Liver (tissue), 9 donors: ENCODE results near the gene EIPR1. TPM values are rescaled to one million over a fixed set of nuclear protein-coding genes. Genes with fewer than 3 reads are reported as not detected.

Experiments used
- DNase-seq: peaks from one replicate; pipeline ENCODE4 v3.0.0-alpha.2; 2017; ENCODE audit warnings: low spot score
- H3K27ac ChIP-seq, 2 donors: one replicate each; pipeline ENCODE4 v1.7.0; 2013; ENCODE audit warnings: inconsistent platforms in 2 of 2, low read length in 2 of 2, control low read depth in 1 of 2, low read depth in 1 of 2, mild to moderate bottlenecking in 1 of 2
- H3K27me3 ChIP-seq, 4 donors: one replicate each; pipeline versions ENCODE4 v1.6.1 to v1.7.0; 2013; ENCODE audit warnings: low read length in 3 of 4, inconsistent platforms in 1 of 4, mild to moderate bottlenecking in 1 of 4, moderate library complexity in 1 of 4; ENCODE audit not compliant: control insufficient read depth in 4 of 4, insufficient read depth in 4 of 4
- H3K36me3 ChIP-seq, 4 donors: one replicate each; pipeline versions ENCODE4 v1.6.1 to v1.7.0; 2013; ENCODE audit warnings: low read length in 3 of 4, mild to moderate bottlenecking in 3 of 4, low read depth in 1 of 4, moderate library complexity in 1 of 4; ENCODE audit not compliant: control insufficient read depth in 4 of 4, insufficient read depth in 3 of 4
- H3K4me1 ChIP-seq, 4 donors: one replicate each; pipeline versions ENCODE4 v1.6.1 to v1.7.0; 2013; ENCODE audit warnings: low read length in 3 of 4, mild to moderate bottlenecking in 3 of 4, moderate library complexity in 1 of 4; ENCODE audit not compliant: control insufficient read depth in 4 of 4, insufficient read depth in 4 of 4
- H3K4me3 ChIP-seq, 3 donors: one replicate each; pipeline versions ENCODE4 v1.6.1 to v1.7.0; 2013; ENCODE audit warnings: low read length in 3 of 3, control low read depth in 1 of 3, low read depth in 1 of 3, mild to moderate bottlenecking in 1 of 3
- H3K9ac ChIP-seq, 2 donors: one replicate each; pipeline ENCODE4 v1.7.0; 2013; ENCODE audit warnings: low read length in 2 of 2, mild to moderate bottlenecking in 2 of 2, moderate library complexity in 2 of 2, control low read depth in 1 of 2, low read depth in 1 of 2
- H3K9me3 ChIP-seq, 4 donors: one replicate each; pipeline versions ENCODE4 v1.6.1 to v1.7.0; 2013; ENCODE audit warnings: low read length in 3 of 4; ENCODE audit not compliant: control insufficient read depth in 4 of 4
- EGR1 ChIP-seq, 2 donors: IDR thresholded peaks; 2 replicates each; pipeline ENCODE4 v1.6.1; 2016 to 2018; ENCODE audit warnings: antibody characterized with exemption in 2 of 2, low read depth in 2 of 2
- FOXA1 ChIP-seq: IDR thresholded peaks from 2 replicates; pipeline ENCODE4 v1.6.1; 2016; ENCODE audit warnings: antibody characterized with exemption
- FOXA2 ChIP-seq: IDR thresholded peaks from 2 replicates; pipeline ENCODE4 v1.6.1; 2016; ENCODE audit warnings: antibody characterized with exemption
- GABPA ChIP-seq, 2 donors: IDR thresholded peaks in 1 of 2; conservative IDR thresholded peaks in 1 of 2; 2 replicates each; pipeline ENCODE4 v1.6.1; 2016; ENCODE audit warnings: antibody characterized with exemption in 2 of 2, mild to moderate bottlenecking in 1 of 2, moderate library complexity in 1 of 2
- HNF4A ChIP-seq, 2 donors: conservative IDR thresholded peaks; 2 replicates each; pipeline ENCODE4 v1.6.1; 2016; ENCODE audit warnings: antibody characterized with exemption in 2 of 2, mild to moderate bottlenecking in 2 of 2
- HNF4G ChIP-seq: IDR thresholded peaks from 2 replicates; pipeline ENCODE4 v1.6.1; 2016; ENCODE audit warnings: antibody characterized with exemption
- JUND ChIP-seq, 2 donors: IDR thresholded peaks; 2 replicates each; pipeline ENCODE4 v1.6.1; 2016; ENCODE audit warnings: antibody characterized with exemption in 2 of 2
- NR2F2 ChIP-seq: IDR thresholded peaks from 2 replicates; pipeline ENCODE4 v1.6.1; 2016; ENCODE audit warnings: antibody characterized with exemption
- RAD21 ChIP-seq, 2 donors: IDR thresholded peaks; 2 replicates each; pipeline ENCODE4 v1.6.1; 2016; ENCODE audit warnings: antibody characterized with exemption in 2 of 2, mild to moderate bottlenecking in 2 of 2
- RXRA ChIP-seq, 2 donors: IDR thresholded peaks; 2 replicates each; pipeline ENCODE4 v1.6.1; 2017 to 2018; ENCODE audit warnings: antibody characterized with exemption in 2 of 2, mild to moderate bottlenecking in 1 of 2
- SP1 ChIP-seq: IDR thresholded peaks from 2 replicates; pipeline ENCODE4 v1.6.1; 2018; ENCODE audit warnings: antibody characterized with exemption, mild to moderate bottlenecking
- YY1 ChIP-seq: IDR thresholded peaks from 2 replicates; pipeline ENCODE4 v1.6.1; 2016; ENCODE audit warnings: antibody characterized with exemption, mild to moderate bottlenecking
- WGBS: extraction: QIAGEN DNeasy Blood & Tissue Kit; methylation state at CpG from one replicate; pipeline ENCODE4 v1.1.7; 2013; 5-methylcytosine and 5-hydroxymethylcytosine counted together
- polyA plus RNA-seq, 2 donors: library from polyadenylated mRNA; stranded (reverse) in 1 of 2; unstranded in 1 of 2; fragments of 200-250 nt in 1 of 2; fragments of >200 nt in 1 of 2; fragmentation: Nextera tagmentation in 1 of 2; extraction: Ambion mirVana in 1 of 2; gene quantifications; one replicate each; pipeline versions ENCODE4 v1.2.1 to v1.2.3, GENCODE V29; 2013 to 2015
- total RNA-seq, 2 donors: library from RNA; depleted of rRNA; stranded (reverse); fragments of >200 nt; gene quantifications; one replicate each; pipeline ENCODE4 v1.2.3, GENCODE V29; 2014
- TF ChIP-seq, protein P1 (sequence below): IDR thresholded peaks from 2 replicates; pipeline ENCODE4 v1.6.1; 2016; ENCODE audit warnings: antibody characterized with exemption
- TF ChIP-seq, protein P2 (sequence below): fragments of 150-350 bp; IDR thresholded peaks from 2 replicates; pipeline ENCODE4 v1.5.1; 2017; ENCODE audit warnings: improper control_type of control experiment, low read depth, low read length; ENCODE audit not compliant: missing input control
- TF ChIP-seq, protein P3 (sequence below): IDR thresholded peaks from 2 replicates; pipeline ENCODE4 v1.6.1; 2016; ENCODE audit warnings: antibody characterized with exemption, mild to moderate bottlenecking
- TF ChIP-seq, protein P4 (sequence below): IDR thresholded peaks from 2 replicates; pipeline ENCODE4 v1.6.1; 2016; ENCODE audit warnings: antibody characterized with exemption
- donor health status: healthy.
- donor health status: healthy.
- donor health status: healthy.
- donor health status: healthy.
- donor health status: healthy.

The EIPR1 gene
- total and polyA plus RNA-seq, 4 donors: 7.6 to 12.1 (median 11.4) TPM

DNA sequence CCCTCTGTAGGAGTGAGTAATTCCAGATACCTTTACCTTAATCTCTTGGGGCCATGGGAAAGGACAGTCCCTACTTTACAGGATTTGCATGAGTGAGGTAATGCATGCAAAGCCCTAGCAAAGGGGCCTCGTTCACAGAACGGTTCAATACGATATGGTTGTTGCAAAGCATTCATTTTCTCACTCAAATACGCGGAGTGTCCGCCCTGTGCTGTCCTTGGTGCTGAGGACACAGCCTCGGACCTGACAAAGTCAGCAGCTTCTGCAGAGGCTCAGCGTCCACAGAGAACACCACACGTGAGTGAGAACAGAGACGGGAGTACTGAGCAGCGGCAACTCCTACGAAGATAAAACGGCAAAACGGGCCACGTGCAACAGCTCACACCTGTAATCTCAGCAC, 125.7 kb downstream of the EIPR1 start:
- peaks cover 0 to 13% (median 4%) of the 10 kb centered on the region in 4 donors for H3K9me3 ChIP-seq
- WGBS: 92% methylated on average over 15 of the region's 15 CpGs
- H3K27me3 ChIP-seq: no peaks in the 10 kb centered on the region
- H3K4me3 ChIP-seq: no peak overlapping the region
- TF ChIP-seq RAD21 (IDR thresholded peaks at IDR 0.05) (no peak), FOXA2 (no peak), JUND (IDR thresholded peaks at IDR 0.05) (no peak), YY1 (no peak), RXRA (IDR thresholded peaks at IDR 0.05) (no peak), FOXA1 (no peak), SP1 (no peak), NR2F2 (no peak), HNF4G (no peak), HNF4A (conservative IDR thresholded peaks at IDR 0.05) (no peak)
- TF ChIP-seq, protein P1, sequence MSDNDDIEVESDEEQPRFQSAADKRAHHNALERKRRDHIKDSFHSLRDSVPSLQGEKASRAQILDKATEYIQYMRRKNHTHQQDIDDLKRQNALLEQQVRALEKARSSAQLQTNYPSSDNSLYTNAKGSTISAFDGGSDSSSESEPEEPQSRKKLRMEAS: no peak
- TF ChIP-seq, protein P2, sequence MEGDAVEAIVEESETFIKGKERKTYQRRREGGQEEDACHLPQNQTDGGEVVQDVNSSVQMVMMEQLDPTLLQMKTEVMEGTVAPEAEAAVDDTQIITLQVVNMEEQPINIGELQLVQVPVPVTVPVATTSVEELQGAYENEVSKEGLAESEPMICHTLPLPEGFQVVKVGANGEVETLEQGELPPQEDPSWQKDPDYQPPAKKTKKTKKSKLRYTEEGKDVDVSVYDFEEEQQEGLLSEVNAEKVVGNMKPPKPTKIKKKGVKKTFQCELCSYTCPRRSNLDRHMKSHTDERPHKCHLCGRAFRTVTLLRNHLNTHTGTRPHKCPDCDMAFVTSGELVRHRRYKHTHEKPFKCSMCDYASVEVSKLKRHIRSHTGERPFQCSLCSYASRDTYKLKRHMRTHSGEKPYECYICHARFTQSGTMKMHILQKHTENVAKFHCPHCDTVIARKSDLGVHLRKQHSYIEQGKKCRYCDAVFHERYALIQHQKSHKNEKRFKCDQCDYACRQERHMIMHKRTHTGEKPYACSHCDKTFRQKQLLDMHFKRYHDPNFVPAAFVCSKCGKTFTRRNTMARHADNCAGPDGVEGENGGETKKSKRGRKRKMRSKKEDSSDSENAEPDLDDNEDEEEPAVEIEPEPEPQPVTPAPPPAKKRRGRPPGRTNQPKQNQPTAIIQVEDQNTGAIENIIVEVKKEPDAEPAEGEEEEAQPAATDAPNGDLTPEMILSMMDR: no peak
- TF ChIP-seq, protein P3, sequence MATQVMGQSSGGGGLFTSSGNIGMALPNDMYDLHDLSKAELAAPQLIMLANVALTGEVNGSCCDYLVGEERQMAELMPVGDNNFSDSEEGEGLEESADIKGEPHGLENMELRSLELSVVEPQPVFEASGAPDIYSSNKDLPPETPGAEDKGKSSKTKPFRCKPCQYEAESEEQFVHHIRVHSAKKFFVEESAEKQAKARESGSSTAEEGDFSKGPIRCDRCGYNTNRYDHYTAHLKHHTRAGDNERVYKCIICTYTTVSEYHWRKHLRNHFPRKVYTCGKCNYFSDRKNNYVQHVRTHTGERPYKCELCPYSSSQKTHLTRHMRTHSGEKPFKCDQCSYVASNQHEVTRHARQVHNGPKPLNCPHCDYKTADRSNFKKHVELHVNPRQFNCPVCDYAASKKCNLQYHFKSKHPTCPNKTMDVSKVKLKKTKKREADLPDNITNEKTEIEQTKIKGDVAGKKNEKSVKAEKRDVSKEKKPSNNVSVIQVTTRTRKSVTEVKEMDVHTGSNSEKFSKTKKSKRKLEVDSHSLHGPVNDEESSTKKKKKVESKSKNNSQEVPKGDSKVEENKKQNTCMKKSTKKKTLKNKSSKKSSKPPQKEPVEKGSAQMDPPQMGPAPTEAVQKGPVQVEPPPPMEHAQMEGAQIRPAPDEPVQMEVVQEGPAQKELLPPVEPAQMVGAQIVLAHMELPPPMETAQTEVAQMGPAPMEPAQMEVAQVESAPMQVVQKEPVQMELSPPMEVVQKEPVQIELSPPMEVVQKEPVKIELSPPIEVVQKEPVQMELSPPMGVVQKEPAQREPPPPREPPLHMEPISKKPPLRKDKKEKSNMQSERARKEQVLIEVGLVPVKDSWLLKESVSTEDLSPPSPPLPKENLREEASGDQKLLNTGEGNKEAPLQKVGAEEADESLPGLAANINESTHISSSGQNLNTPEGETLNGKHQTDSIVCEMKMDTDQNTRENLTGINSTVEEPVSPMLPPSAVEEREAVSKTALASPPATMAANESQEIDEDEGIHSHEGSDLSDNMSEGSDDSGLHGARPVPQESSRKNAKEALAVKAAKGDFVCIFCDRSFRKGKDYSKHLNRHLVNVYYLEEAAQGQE: no peak
- TF ChIP-seq, protein P4, sequence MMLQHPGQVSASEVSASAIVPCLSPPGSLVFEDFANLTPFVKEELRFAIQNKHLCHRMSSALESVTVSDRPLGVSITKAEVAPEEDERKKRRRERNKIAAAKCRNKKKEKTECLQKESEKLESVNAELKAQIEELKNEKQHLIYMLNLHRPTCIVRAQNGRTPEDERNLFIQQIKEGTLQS: no peak
- H3K9ac ChIP-seq: no peak overlapping the region
- H3K4me1 ChIP-seq: no peaks in the 10 kb centered on the region
- H3K27ac ChIP-seq: no peak overlapping the region
- no peak for DNase-seq
- H3K36me3 ChIP-seq: peaks cover 2 to 12% (median 4%) of the 10 kb centered on the region in 4 donors

DNA sequence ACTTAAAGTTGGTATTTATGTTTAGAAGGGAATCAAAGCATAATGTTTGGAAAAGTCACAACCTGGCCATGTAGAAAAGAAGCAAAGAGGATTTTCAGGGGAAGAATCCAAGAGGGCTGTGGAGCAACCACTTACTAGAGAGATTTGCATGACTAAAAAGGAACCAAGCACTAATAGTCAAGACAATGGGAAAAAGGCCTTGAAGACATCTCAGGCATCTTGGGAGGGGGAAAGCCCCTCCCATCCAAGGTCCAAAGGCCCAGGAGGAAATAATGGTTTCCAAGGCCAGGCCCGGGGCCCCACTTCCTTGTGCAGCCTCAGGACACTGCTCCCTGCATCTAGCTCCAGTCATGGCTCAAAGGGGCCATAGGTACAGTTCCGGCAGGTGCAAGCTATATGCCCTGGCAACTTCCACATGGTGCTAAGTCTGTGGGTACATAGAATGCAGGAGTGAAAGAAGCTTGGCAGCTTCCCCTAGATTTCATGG, 128.1 kb downstream of the EIPR1 start:
- no peak for DNase-seq
- Histone ChIP-seq H3K4me3 (no peak overlapping the region), H3K9me3 (peaks cover 0 to 13% (median 4%) of the 10 kb centered on the region in 4 donors), H3K36me3 (peaks cover 0 to 7% (median 2%) of the 10 kb centered on the region in 4 donors), H3K27me3 (no peaks in the 10 kb centered on the region), H3K4me1 (no peaks in the 10 kb centered on the region), H3K9ac (no peak overlapping the region), H3K27ac (no peak overlapping the region)
- WGBS: 92% methylated on average over 2 of the region's 2 CpGs
- no peak for TF ChIP-seq EGR1 (IDR thresholded peaks at IDR 0.05; ENCODE audit: low read depth in 2 of 2)
- TF ChIP-seq HNF4A (conservative IDR thresholded peaks at IDR 0.05): no peak
- TF ChIP-seq, protein P2: no peak
- no peak for TF ChIP-seq SP1
- no peak for TF ChIP-seq GABPA (IDR thresholded peaks at IDR 0.05 in 1 of 2, conservative IDR thresholded peaks at IDR 0.05 in 1 of 2)
